Astrocyte (in vitro differentiated cells and primary cell): ENCODE measurements around the gene RIGI. TPM values are rescaled to one million over a fixed set of nuclear protein-coding genes. Genes with fewer than 3 reads are reported as not detected.

Experiments
- DNase-seq: peaks from one replicate; pipeline ENCODE4 v3.0.0-alpha.2; 2010; ENCODE audit warnings: low read depth
- FAIRE-seq: peaks from 2 replicates; lab custom pipeline; 2011; peaks lifted over from hg19 to GRCh38; lab: Jason Lieb, UNC
- H2AFZ ChIP-seq: 2 replicates; pipeline ENCODE4 v1.6.0; 2012; ENCODE audit warnings: low read depth, low read length, inconsistent platforms
- H3K27ac ChIP-seq: 2 replicates; pipeline ENCODE4 v1.5.1; 2011; ENCODE audit warnings: low read depth, low read length, inconsistent platforms
- H3K27me3 ChIP-seq: 2 replicates; pipeline ENCODE4 v1.6.0; 2011; ENCODE audit warnings: low read length, inconsistent platforms; ENCODE audit not compliant: insufficient read depth
- H3K36me3 ChIP-seq: 2 replicates; pipeline ENCODE4 v1.5.1; 2011; ENCODE audit warnings: low read length, inconsistent platforms; ENCODE audit not compliant: insufficient read depth
- H3K4me1 ChIP-seq: 2 replicates; pipeline ENCODE4 v1.5.1; 2011; ENCODE audit warnings: low read length, inconsistent platforms; ENCODE audit not compliant: insufficient read depth
- H3K4me2 ChIP-seq: 2 replicates; pipeline ENCODE4 v1.6.0; 2012; ENCODE audit warnings: low read length, inconsistent platforms
- H3K4me3 ChIP-seq: 2 replicates; pipeline ENCODE4 v1.5.1; 2011; ENCODE audit warnings: low read depth, mild to moderate bottlenecking, low read length, inconsistent platforms; ENCODE audit not compliant: insufficient read depth
- H3K79me2 ChIP-seq: 2 replicates; pipeline ENCODE4 v1.6.0; 2012; ENCODE audit warnings: mild to moderate bottlenecking, low read length, inconsistent platforms; ENCODE audit not compliant: insufficient read depth
- H3K9ac ChIP-seq: 2 replicates; pipeline ENCODE4 v1.6.0; 2012; ENCODE audit warnings: mild to moderate bottlenecking, low read length, inconsistent platforms
- H3K9me3 ChIP-seq: 2 replicates; pipeline ENCODE4 v1.5.1; 2012; ENCODE audit warnings: low read depth, mild to moderate bottlenecking, low read length, inconsistent platforms; ENCODE audit not compliant: insufficient read depth
- H4K20me1 ChIP-seq: 2 replicates; pipeline ENCODE4 v1.6.0; 2012; ENCODE audit warnings: low read length, inconsistent platforms; ENCODE audit not compliant: insufficient read depth
- H3K27ac Mint-ChIP-seq: one replicate; pipeline ENCODE4 v1.8.0; 2021; ENCODE audit warnings: mild to moderate bottlenecking, mixed read lengths; ENCODE audit not compliant: unreplicated experiment
- H3K27me3 Mint-ChIP-seq: one replicate; pipeline ENCODE4 v1.8.0; 2021; ENCODE audit warnings: low read depth, mixed read lengths; ENCODE audit not compliant: unreplicated experiment
- H3K36me3 Mint-ChIP-seq: one replicate; pipeline ENCODE4 v1.8.0; 2021; ENCODE audit warnings: low read depth, mixed read lengths; ENCODE audit not compliant: unreplicated experiment
- H3K4me1 Mint-ChIP-seq: one replicate; pipeline ENCODE4 v1.8.0; 2021; ENCODE audit warnings: low read depth, mixed read lengths; ENCODE audit not compliant: unreplicated experiment
- H3K4me3 Mint-ChIP-seq: one replicate; pipeline ENCODE4 v1.8.0; 2021; ENCODE audit warnings: mild to moderate bottlenecking, moderate library complexity, mixed read lengths; ENCODE audit not compliant: unreplicated experiment
- H3K9me3 Mint-ChIP-seq: one replicate; pipeline ENCODE4 v1.8.0; 2021; ENCODE audit warnings: mild to moderate bottlenecking, mixed read lengths; ENCODE audit not compliant: unreplicated experiment
- CTCF ChIP-seq: IDR thresholded peaks from 2 replicates; pipeline ENCODE4 v1.5.1; 2011; ENCODE audit warnings: low read depth, mild to moderate bottlenecking, inconsistent platforms, low read length, moderate library complexity; ENCODE audit not compliant: insufficient read depth
- EZH2 ChIP-seq: IDR thresholded peaks from 2 replicates; pipeline ENCODE4 v1.6.1; 2012; ENCODE audit warnings: mild to moderate bottlenecking, low read length, inconsistent platforms; ENCODE audit not compliant: insufficient read depth
- total RNA-seq: library from RNA; stranded (reverse); gene quantifications from 2 replicates; pipeline ENCODE4 v1.2.1, GENCODE V29; 2021

Gene RIGI
- total RNA-seq, 1 donor from 2014 or later: 164 TPM

GRCh38 chr9:32552172-32552872 is 26.3 kb upstream of the RIGI start, which contains the start of the genes SMIM27 and TOPORS:
TSS of gene SMIM27 (plus strand) at chr9:32552327. CDS start at chr9:32552435, 108 bp downstream.
TSS of gene TOPORS (minus strand) at chr9:32552586. CDS start at chr9:32552436, 150 bp downstream.
- peak within 1 kb of the TSS; percentile 93 for H3K4me3 ChIP-seq
- no peak for FAIRE-seq
- H4K20me1 ChIP-seq: peaks cover 25% of the 10 kb centered on the region
- Mint-ChIP-seq H3K4me1 (peaks cover 12% of the 10 kb centered on the region), H3K27ac (peak within 1 kb of the TSS; percentile 93), H3K27me3 (no peaks in the 10 kb centered on the region), H3K36me3 (peaks cover 5% of the 10 kb centered on the region), H3K4me3 (peak within 1 kb of the TSS; percentile 95), H3K9me3 (no peaks in the 10 kb centered on the region)
- H3K4me1 ChIP-seq: peaks cover 5% of the 10 kb centered on the region
- TF ChIP-seq CTCF: no peak
- TF ChIP-seq EZH2: no peak
- H2AFZ ChIP-seq: peak within 1 kb of the TSS; percentile 88
- H3K27ac ChIP-seq: peak within 1 kb of the TSS; percentile 98
- H3K79me2 ChIP-seq: peaks cover 62% of the 10 kb centered on the region
- H3K9me3 ChIP-seq: no peaks in the 10 kb centered on the region
- no peaks in the 10 kb centered on the region for H3K36me3 ChIP-seq
- no peaks in the 10 kb centered on the region for H3K27me3 ChIP-seq
- peak within 1 kb of the TSS; percentile 97 for H3K9ac ChIP-seq
- peak within 1 kb of the TSS; percentile 89 for H3K4me2 ChIP-seq
- DNase-seq: peak; percentile 83

DNA sequence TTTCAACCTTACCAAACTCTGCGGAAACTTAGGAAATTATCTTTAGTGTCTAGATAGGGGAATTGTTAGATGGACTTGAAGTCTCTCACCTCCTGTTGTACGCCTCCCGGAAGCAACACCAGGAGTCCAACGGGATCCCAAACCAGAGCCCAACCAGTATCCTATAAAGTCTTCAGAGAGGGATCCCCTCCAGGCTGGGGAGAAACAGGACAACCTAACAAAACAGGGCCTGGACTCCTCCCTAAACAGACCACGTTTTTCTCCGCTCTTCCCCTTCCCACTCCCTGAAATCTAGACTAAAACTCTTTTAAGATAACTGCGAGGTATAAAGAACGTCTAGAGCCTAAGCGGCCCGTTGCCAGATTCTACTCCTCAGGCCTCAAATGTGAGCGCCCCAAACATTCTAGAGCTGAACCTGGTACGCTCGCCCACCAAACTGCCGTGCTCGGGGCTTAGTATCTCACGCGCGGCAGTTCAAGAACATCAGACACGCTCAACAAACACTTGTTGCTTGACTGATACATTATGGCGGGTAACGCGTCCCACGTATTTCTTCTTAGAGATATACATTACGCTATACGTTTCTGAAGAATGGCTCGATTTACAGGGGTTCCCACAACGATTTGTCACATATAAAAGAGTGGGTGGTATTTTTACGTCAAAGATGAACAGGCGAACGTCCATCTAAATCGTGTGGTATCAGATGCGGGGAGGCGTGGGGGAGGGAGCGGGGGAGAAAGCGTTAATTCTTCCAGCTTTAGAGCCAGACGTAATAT is 25.5 kb upstream of the RIGI start:
- Mint-ChIP-seq H3K36me3 (peaks cover 5% of the 10 kb centered on the region), H3K9me3 (no peaks in the 10 kb centered on the region), H3K27me3 (no peaks in the 10 kb centered on the region), H3K4me3 (peak overlapping the region; percentile 95), H3K27ac (peak overlapping the region; percentile 93), H3K4me1 (peaks cover 12% of the 10 kb centered on the region)
- Histone ChIP-seq H4K20me1 (peaks cover 33% of the 10 kb centered on the region), H3K27me3 (no peaks in the 10 kb centered on the region), H3K27ac (peak overlapping the region; percentile 98), H3K4me3 (peak overlapping the region; percentile 93), H2AFZ (peak overlapping the region; percentile 43), H3K9me3 (no peaks in the 10 kb centered on the region), H3K4me2 (peak overlapping the region; percentile 89), H3K4me1 (peaks cover 5% of the 10 kb centered on the region), H3K79me2 (peaks cover 71% of the 10 kb centered on the region), H3K9ac (peak overlapping the region; percentile 97), H3K36me3 (no peaks in the 10 kb centered on the region)
- DNase-seq: peak; percentile 35
- no peak for FAIRE-seq
- no peak for TF ChIP-seq EZH2
- TF ChIP-seq CTCF: no peak
